ENCODE results near the gene TCL1B.

TCL1B gene

GRCh38 chr14:95667249-95667693 is 19.0 kb upstream of the TCL1B start:
- no peak for DNase-seq

GRCh38 chr14:95668235-95668772 is 17.9 kb upstream of the TCL1B start:
- peak; percentile 13 for DNase-seq

GRCh38 chr14:95674613-95675012 is 11.6 kb upstream of the TCL1B start:
- DNase-seq: no peak

GRCh38 chr14:95675486-95675885 is 10.7 kb upstream of the TCL1B start:
- no peak for DNase-seq

- no peak for DNase-seq
Observed at GRCh38 chr14:95677179-95677835, 8.9 kb upstream of the TCL1B start.

GRCh38 chr14:95679148-95679815 is 6.9 kb upstream of the TCL1B start:
- no peak for DNase-seq

GRCh38 chr14:95679998-95680735 is 6.1 kb upstream of the TCL1B start:
- DNase-seq: no peak

GRCh38 chr14:95681153-95681552 is 5.1 kb upstream of the TCL1B start:
- no peak for DNase-seq

GRCh38 chr14:95683793-95684192 is 2.4 kb upstream of the TCL1B start:
- DNase-seq: peak; percentile 49

GRCh38 chr14:95686935-95687334 is 709 bp downstream of the TCL1B start:
- no peak for DNase-seq

GRCh38 chr14:95689441-95689840 is 3.2 kb downstream of the TCL1B start:
- no peak for DNase-seq

GRCh38 chr14:95690815-95691214 is 4.6 kb downstream of the TCL1B start:
- no peak for DNase-seq

- DNase-seq: no peak
Observed at GRCh38 chr14:95691591-95691990, 5.4 kb downstream of the TCL1B start.

- DNase-seq: no peak
Observed at GRCh38 chr14:95692109-95692508, 5.9 kb downstream of the TCL1B start.

- DNase-seq: no peak
Observed at GRCh38 chr14:95695051-95695450, 8.8 kb downstream of the TCL1B start.

- DNase-seq: no peak
Observed at GRCh38 chr14:95695913-95696312, 9.7 kb downstream of the TCL1B start.

- DNase-seq: no peak
Observed at GRCh38 chr14:95696741-95697140, 10.5 kb downstream of the TCL1B start.

- DNase-seq: no peak
Observed at GRCh38 chr14:95697764-95698163, 11.5 kb downstream of the TCL1B start.

GRCh38 chr14:95698287-95698686 is 12.1 kb downstream of the TCL1B start:
- no peak for DNase-seq

- DNase-seq: no peak
Observed at GRCh38 chr14:95699412-95699811, 13.2 kb downstream of the TCL1B start.

GRCh38 chr14:95700221-95700976 is 14.2 kb downstream of the TCL1B start:
- no peak for DNase-seq

- DNase-seq: no peak
Observed at GRCh38 chr14:95701846-95702221, 15.6 kb downstream of the TCL1B start.

- DNase-seq: no peak
Observed at GRCh38 chr14:95703341-95703740, 17.1 kb downstream of the TCL1B start.

Data from hematopoietic multipotent progenitor cell treated with erythropoietin and hydrocortisone succinate and interleukin-3 and kit ligand, for 4 days (in vitro differentiated cells).